Stimulated activated memory B cell treated with anti-CD40 and anti-IgM and Interleukin-4, amounts not matched to agents 10 μg/mL and 1 μg/mL and 100 μg/mL, for 72 hours (primary cell): ENCODE data around the gene CYFIP1.

ENCODE experiments used
- ATAC-seq: fragments of 150-1000 bp; cut with Tn5 transposase; 2 replicates; pipeline ENCODE4 v1.10.0; 2021
- H3K27ac Mint-ChIP-seq: one replicate; pipeline ENCODE4 v1.8.0; 2022; ENCODE audit warnings: mild to moderate bottlenecking, mixed read lengths
- H3K27me3 Mint-ChIP-seq: one replicate; pipeline ENCODE4 v1.8.0; 2022; ENCODE audit warnings: mixed read lengths
- H3K36me3 Mint-ChIP-seq: one replicate; pipeline ENCODE4 v1.8.0; 2022; ENCODE audit warnings: mixed read lengths
- H3K4me1 Mint-ChIP-seq: one replicate; pipeline ENCODE4 v1.8.0; 2022; ENCODE audit warnings: mixed read lengths
- H3K4me3 Mint-ChIP-seq: one replicate; pipeline ENCODE4 v1.8.0; 2022; ENCODE audit warnings: mild to moderate bottlenecking, moderate library complexity, mixed read lengths
- H3K9me3 Mint-ChIP-seq: one replicate; pipeline ENCODE4 v1.8.0; 2022; ENCODE audit warnings: mixed read lengths

The CYFIP1 gene

DNA sequence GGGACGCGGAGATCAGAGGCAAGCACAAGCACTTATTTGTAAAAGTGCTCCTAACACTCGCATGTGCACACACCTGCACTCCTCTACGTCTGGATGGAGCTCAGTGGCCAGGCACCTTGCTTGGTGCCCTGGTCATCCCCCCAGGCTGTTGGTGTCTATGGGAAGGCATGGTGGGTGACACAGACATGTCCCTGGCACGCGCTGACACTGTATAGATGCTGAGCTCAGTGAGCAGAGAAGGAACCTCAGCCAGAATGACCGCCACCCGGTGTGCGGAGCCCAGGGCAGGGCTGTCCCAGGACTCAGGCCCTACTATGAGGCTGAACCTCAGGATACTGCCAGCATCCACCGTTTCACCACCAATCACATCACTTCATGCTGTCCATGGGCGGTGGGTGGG lies 77.2 kb downstream of the CYFIP1 start:
- Mint-ChIP-seq H3K27me3 (no peaks in the 10 kb centered on the region), H3K27ac (no peak overlapping the region), H3K4me3 (no peak overlapping the region), H3K9me3 (no peaks in the 10 kb centered on the region), H3K36me3 (peaks cover 33% of the 10 kb centered on the region), H3K4me1 (peaks cover 7% of the 10 kb centered on the region)
- no peak for ATAC-seq

GRCh38 chr15:22902578-22902977 lies 77.6 kb downstream of the CYFIP1 start:
- ATAC-seq = peak; percentile 46

GRCh38 chr15:22902046-22902445 lies 78.1 kb downstream of the CYFIP1 start:
- H3K27me3 Mint-ChIP-seq = no peaks in the 10 kb centered on the region
- no peaks in the 10 kb centered on the region for H3K9me3 Mint-ChIP-seq
- H3K27ac Mint-ChIP-seq = no peak overlapping the region
- no peak overlapping the region for H3K4me3 Mint-ChIP-seq
- ATAC-seq = no peak
- peaks cover 30% of the 10 kb centered on the region for H3K36me3 Mint-ChIP-seq
- H3K4me1 Mint-ChIP-seq = peaks cover 7% of the 10 kb centered on the region

More at GRCh38 chr15:22902578-22902977, 77.6 kb downstream of the CYFIP1 start:
- Mint-ChIP-seq H3K9me3 (no peaks in the 10 kb centered on the region), H3K27me3 (no peaks in the 10 kb centered on the region), H3K4me3 (no peak overlapping the region), H3K27ac (no peak overlapping the region), H3K4me1 (peaks cover 7% of the 10 kb centered on the region), H3K36me3 (peaks cover 29% of the 10 kb centered on the region)

- H3K36me3 Mint-ChIP-seq = peaks cover 48% of the 10 kb centered on the region
- peak; percentile 53 for ATAC-seq
- no peaks in the 10 kb centered on the region for H3K9me3 Mint-ChIP-seq
- no peaks in the 10 kb centered on the region for H3K27me3 Mint-ChIP-seq
- no peak overlapping the region for H3K4me3 Mint-ChIP-seq
- H3K27ac Mint-ChIP-seq = no peak overlapping the region
- H3K4me1 Mint-ChIP-seq = no peaks in the 10 kb centered on the region
Observed at GRCh38 chr15:22895465-22896190, 84.5 kb downstream of the CYFIP1 start.

DNA sequence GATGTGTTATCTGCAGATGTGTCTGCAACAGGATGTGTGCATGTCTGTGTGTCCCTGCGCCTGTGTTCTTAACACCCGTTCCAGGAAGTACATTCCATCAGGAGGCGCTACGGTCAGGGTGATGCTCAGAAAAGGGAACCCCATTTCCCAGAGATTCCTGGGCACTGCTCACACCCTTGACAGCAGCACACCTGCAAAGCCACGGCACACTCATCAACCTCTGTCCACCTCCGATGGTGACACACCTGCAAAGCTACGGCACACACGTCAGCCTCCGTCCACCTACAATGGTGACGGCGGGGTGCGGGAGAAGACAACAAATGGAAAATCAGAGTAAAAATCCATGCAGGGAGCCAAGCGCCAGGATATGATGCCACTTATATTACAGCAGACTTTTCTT lies 86.3 kb downstream of the CYFIP1 start:
- H3K27ac Mint-ChIP-seq = no peak overlapping the region
- peaks cover 40% of the 10 kb centered on the region for H3K36me3 Mint-ChIP-seq
- no peaks in the 10 kb centered on the region for H3K4me1 Mint-ChIP-seq
- no peak for ATAC-seq
- no peaks in the 10 kb centered on the region for H3K9me3 Mint-ChIP-seq
- no peaks in the 10 kb centered on the region for H3K27me3 Mint-ChIP-seq
- H3K4me3 Mint-ChIP-seq = no peak overlapping the region

DNA sequence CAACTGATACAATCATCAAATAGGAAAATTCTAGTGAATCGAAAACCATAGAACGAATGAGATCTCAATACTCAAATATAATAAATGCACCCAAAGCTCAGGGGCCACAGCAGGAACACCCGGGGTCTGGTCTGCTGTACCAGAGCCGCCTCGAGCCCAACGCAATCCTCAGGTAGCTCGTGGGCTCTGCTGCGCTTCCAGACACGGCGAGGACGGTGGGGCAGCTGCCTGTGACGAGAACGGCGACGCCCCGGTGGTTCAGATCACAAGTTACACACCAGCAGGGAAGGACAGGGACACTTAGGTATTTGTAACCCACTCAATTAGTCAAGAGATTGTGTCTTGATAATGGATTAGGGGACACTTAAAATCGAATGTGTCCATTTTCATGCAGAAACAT lies 87.1 kb downstream of the CYFIP1 start:
- Mint-ChIP-seq H3K36me3 (peaks cover 39% of the 10 kb centered on the region), H3K9me3 (no peaks in the 10 kb centered on the region), H3K27ac (no peak overlapping the region), H3K4me3 (no peak overlapping the region), H3K27me3 (no peaks in the 10 kb centered on the region), H3K4me1 (no peaks in the 10 kb centered on the region)
- no peak for ATAC-seq

DNA sequence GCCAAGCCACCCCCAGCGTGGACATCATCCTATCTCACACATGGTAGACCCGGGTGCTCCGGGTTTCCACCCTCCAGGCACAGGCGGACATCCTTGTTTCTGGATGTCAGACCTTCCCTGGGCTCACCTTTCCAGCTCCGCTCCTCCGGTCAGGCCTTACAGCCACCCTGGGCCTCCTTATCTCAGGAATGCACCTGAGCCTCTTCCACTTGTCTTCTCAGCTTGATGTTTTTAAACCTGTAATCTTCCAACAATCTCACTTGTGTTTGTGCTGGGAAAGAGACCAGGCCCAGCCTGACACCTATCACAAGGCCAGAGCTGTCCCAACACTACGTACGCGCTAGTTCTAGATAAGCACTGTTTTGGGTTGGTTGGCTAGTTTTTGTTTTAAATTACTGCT lies 87.8 kb downstream of the CYFIP1 start:
- peaks cover 45% of the 10 kb centered on the region for H3K36me3 Mint-ChIP-seq
- no peaks in the 10 kb centered on the region for H3K27me3 Mint-ChIP-seq
- no peaks in the 10 kb centered on the region for H3K9me3 Mint-ChIP-seq
- no peak overlapping the region for H3K27ac Mint-ChIP-seq
- no peaks in the 10 kb centered on the region for H3K4me1 Mint-ChIP-seq
- no peak for ATAC-seq
- H3K4me3 Mint-ChIP-seq = no peak overlapping the region

- H3K9me3 Mint-ChIP-seq = no peaks in the 10 kb centered on the region
- no peak for ATAC-seq
- no peaks in the 10 kb centered on the region for H3K4me1 Mint-ChIP-seq
- peaks cover 39% of the 10 kb centered on the region for H3K36me3 Mint-ChIP-seq
- no peak overlapping the region for H3K27ac Mint-ChIP-seq
- H3K4me3 Mint-ChIP-seq = no peak overlapping the region
- H3K27me3 Mint-ChIP-seq = no peaks in the 10 kb centered on the region
Observed at GRCh38 chr15:22891426-22892210, 88.5 kb downstream of the CYFIP1 start.

DNA sequence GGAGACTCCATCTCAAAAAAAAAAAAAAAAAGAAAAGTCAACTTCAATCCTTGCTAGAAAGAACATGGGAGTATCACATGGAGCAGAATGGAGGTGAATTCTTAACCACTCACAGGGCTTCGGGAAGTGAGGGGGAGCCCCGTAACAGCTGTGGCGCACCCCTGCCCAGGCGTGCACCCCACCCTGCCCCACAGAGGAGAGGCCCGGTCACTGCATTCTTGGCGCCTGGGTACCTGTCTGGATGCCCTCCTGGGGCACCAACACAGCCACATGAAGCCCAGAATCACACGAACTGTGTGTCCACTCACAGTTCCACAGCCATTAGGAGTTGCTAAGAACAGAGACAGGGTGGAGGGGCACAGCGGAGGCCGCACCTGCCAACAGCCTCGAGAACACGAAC lies 89.9 kb downstream of the CYFIP1 start:
- Mint-ChIP-seq H3K36me3 (peaks cover 37% of the 10 kb centered on the region), H3K4me1 (no peaks in the 10 kb centered on the region), H3K27ac (no peak overlapping the region), H3K27me3 (no peaks in the 10 kb centered on the region), H3K4me3 (no peak overlapping the region), H3K9me3 (no peaks in the 10 kb centered on the region)
- ATAC-seq = no peak

DNA sequence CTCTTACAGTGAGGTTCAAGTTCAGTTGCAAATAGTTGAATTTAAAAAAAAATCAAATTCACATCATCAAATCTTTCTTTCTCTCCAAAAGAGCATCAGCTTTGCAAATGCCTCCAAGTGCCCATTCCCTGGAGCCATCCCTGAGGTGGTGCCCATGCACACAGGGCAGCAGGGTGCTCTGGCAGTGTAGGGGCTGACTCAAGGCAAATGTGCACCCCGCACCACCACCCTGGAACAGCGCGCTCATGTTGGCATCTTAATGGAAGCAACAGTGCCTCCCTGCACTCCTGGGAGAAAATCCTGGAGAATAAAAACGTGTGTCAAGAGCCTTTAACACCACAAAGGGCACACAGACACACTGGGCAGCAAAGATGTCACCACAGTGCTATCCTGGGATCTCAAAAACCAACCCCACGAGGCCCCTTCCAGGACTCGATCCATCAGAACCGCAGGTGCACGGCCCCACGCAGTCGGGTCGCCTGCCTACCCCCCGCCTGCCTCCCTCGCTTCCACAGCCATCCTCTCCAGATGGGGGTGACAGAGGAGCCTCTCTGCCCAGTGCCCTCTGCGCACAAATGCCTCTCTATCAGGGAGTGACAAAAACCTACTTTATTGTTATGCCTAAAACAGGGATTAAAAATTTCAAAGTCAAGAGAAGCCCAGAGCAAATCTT lies 90.9 kb downstream of the CYFIP1 start:
- peak overlapping the region; percentile 39 for H3K27ac Mint-ChIP-seq
- H3K9me3 Mint-ChIP-seq = no peaks in the 10 kb centered on the region
- ATAC-seq = no peak
- no peaks in the 10 kb centered on the region for H3K4me1 Mint-ChIP-seq
- no peak overlapping the region for H3K4me3 Mint-ChIP-seq
- no peaks in the 10 kb centered on the region for H3K27me3 Mint-ChIP-seq
- peaks cover 37% of the 10 kb centered on the region for H3K36me3 Mint-ChIP-seq

- Mint-ChIP-seq H3K27ac (no peak overlapping the region), H3K4me1 (no peaks in the 10 kb centered on the region), H3K4me3 (no peak overlapping the region), H3K36me3 (peaks cover 37% of the 10 kb centered on the region), H3K27me3 (no peaks in the 10 kb centered on the region), H3K9me3 (no peaks in the 10 kb centered on the region)
- no peak for ATAC-seq
Observed at GRCh38 chr15:22888120-22888859, 91.9 kb downstream of the CYFIP1 start.

GRCh38 chr15:22887157-22887951 lies 92.8 kb downstream of the CYFIP1 start:
- H3K36me3 Mint-ChIP-seq = peaks cover 30% of the 10 kb centered on the region
- H3K9me3 Mint-ChIP-seq = no peaks in the 10 kb centered on the region

DNA sequence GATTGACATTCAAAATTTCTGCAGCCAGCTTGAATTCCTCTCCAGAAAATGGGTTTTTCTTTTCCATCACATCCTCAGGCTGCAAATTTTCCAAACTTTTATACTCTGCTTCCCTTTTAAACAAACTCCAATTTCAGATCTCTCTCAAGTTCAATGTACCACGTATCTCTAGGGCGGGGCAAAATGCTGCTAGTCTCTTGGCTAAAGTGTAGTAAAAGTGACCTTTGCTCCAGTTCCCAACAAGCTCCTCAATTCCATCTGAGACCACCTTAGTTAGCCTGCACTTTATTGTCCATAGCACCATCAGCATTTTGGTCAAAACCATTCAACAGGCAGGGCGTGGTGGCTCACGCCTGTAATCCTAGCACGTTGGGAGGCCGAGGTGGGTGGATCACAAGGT lies 95.0 kb downstream of the CYFIP1 start:
- no peaks in the 10 kb centered on the region for H3K4me1 Mint-ChIP-seq
- no peak for ATAC-seq
- H3K27me3 Mint-ChIP-seq = no peaks in the 10 kb centered on the region
- no peak overlapping the region for H3K4me3 Mint-ChIP-seq
- no peaks in the 10 kb centered on the region for H3K9me3 Mint-ChIP-seq
- H3K36me3 Mint-ChIP-seq = peaks cover 41% of the 10 kb centered on the region
- no peak overlapping the region for H3K27ac Mint-ChIP-seq

More at GRCh38 chr15:22887157-22887951, 92.8 kb downstream of the CYFIP1 start:
- Mint-ChIP-seq H3K4me3 (no peak overlapping the region), H3K27ac (no peak overlapping the region), H3K4me1 (no peaks in the 10 kb centered on the region), H3K27me3 (no peaks in the 10 kb centered on the region)
- ATAC-seq = no peak

DNA sequence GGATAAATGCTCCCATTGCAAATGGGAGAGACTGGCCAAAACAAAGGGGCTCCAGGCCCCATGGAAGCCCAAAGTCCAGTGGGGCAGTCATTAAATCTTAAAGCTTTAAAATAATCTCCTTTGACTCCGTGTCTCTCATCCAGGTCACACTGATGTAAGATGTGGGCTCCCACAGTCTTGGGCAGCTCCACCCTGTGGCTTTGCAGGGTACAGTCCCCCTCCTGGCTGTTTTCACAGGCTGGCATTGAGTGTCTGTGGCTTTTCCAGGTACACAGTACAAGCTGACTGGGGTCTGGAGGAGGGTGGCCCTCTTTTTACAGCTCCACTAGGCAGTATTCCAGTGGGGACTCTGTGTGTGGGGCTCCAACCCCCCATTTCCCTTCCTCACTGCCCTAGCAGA lies 95.8 kb downstream of the CYFIP1 start:
- peaks cover 37% of the 10 kb centered on the region for H3K36me3 Mint-ChIP-seq
- ATAC-seq = no peak
- H3K27ac Mint-ChIP-seq = no peak overlapping the region

More for the DNA sequence above, 95.8 kb downstream of the CYFIP1 start:
- Mint-ChIP-seq H3K4me3 (no peak overlapping the region), H3K4me1 (no peaks in the 10 kb centered on the region), H3K27me3 (no peaks in the 10 kb centered on the region), H3K9me3 (no peaks in the 10 kb centered on the region)
